Kidney (tissue), 14 donors: ENCODE results near the gene APBA1. TPM values are rescaled to one million over a fixed set of nuclear protein-coding genes. Genes with fewer than 3 reads are reported as not detected.

Experiments
- DNase-seq, 5 donors: peaks; one replicate each; pipeline ENCODE4 v3.0.0-alpha.2; 2013 to 2020
- FAIRE-seq: peaks from 2 replicates; lab custom pipeline; 2012; peaks lifted over from hg19 to GRCh38; lab: Jason Lieb, UNC
- H3K27ac ChIP-seq, 2 donors: one replicate each; pipeline ENCODE4 v1.7.0; 2013; ENCODE audit warnings: low read depth in 2 of 2, low read length in 2 of 2, inconsistent platforms in 1 of 2
- H3K27me3 ChIP-seq: one replicate; pipeline ENCODE4 v1.7.1; 2013; ENCODE audit warnings: low read length, inconsistent platforms; ENCODE audit not compliant: control insufficient read depth, insufficient read depth
- H3K36me3 ChIP-seq, 3 donors: one replicate each; pipeline versions ENCODE4 v1.7.0 to v1.7.1; 2013; ENCODE audit warnings: low read length in 3 of 3, control low read depth in 1 of 3, inconsistent platforms in 1 of 3; ENCODE audit not compliant: insufficient read depth in 3 of 3, control insufficient read depth in 2 of 3
- H3K4me1 ChIP-seq, 3 donors: one replicate each; pipeline versions ENCODE4 v1.7.0 to v1.7.1; 2013; ENCODE audit warnings: low read length in 3 of 3, inconsistent platforms in 1 of 3, low read depth in 1 of 3; ENCODE audit not compliant: control insufficient read depth in 2 of 3, insufficient read depth in 2 of 3
- H3K4me3 ChIP-seq, 3 donors: one replicate each; pipeline versions ENCODE4 v1.7.0 to v1.8.1; 2013; ENCODE audit warnings: low read length in 3 of 3, control low read depth in 1 of 3, inconsistent platforms in 1 of 3
- H3K9ac ChIP-seq, 3 donors: one replicate each; pipeline versions ENCODE4 v1.7.0 to v1.7.1; 2013; ENCODE audit warnings: low read length in 3 of 3, control low read depth in 1 of 3, inconsistent platforms in 1 of 3
- H3K9me3 ChIP-seq, 3 donors: one replicate each; pipeline versions ENCODE4 v1.7.0 to v1.7.1; 2013; ENCODE audit warnings: low read length in 3 of 3, control low read depth in 1 of 3, inconsistent platforms in 1 of 3; ENCODE audit not compliant: control insufficient read depth in 2 of 3, insufficient read depth in 1 of 3
- intact Hi-C: fragments of 100-400 bp; cut with DNase I; formaldehyde crosslinking; loops from one replicate; pipeline ENCODE4 v1.11.1; 2022
- polyA plus RNA-seq: library from polyadenylated mRNA; stranded (reverse); fragments of 350-450 nt; fragmentation: Illumina TruSeq; extraction: RNeasy Lipid Tissue Mini Kit (QIAGEN cat#74804); gene quantifications from one replicate; pipeline ENCODE4 v1.2.3, GENCODE V29; 2014; ENCODE audit warnings: low read depth, low replicate concordance; ENCODE audit not compliant: insufficient read depth
- total RNA-seq: library from RNA; stranded (reverse); fragmentation: NEBNext Ultra II Directional; extraction: Animal tissue kit (Norgen Biotek cat#: 25700); gene quantifications from one replicate; pipeline ENCODE4 v1.2.1, GENCODE V29; 2021
- TF ChIP-seq, protein P1 (sequence below): IDR thresholded peaks from 3 replicates; pipeline ENCODE4 v1.5.1; 2012; ENCODE audit warnings: mild to moderate bottlenecking, moderate library complexity, borderline replicate concordance; ENCODE audit not compliant: insufficient read depth; ENCODE audit errors: extremely low read depth
- donor health status: control.
- donor health status: control.
- donor health status: control.
- donor health status: control.
- donor health status: control.
- donor health status: DM: yes; HTN: yes; CAD: no.
- donor health status: Normal renal cell carcinoma (clear cell type).

The APBA1 gene
- total and polyA plus RNA-seq, 2 donors from 2014 or later = 1.3 to 5.1 TPM

DNA sequence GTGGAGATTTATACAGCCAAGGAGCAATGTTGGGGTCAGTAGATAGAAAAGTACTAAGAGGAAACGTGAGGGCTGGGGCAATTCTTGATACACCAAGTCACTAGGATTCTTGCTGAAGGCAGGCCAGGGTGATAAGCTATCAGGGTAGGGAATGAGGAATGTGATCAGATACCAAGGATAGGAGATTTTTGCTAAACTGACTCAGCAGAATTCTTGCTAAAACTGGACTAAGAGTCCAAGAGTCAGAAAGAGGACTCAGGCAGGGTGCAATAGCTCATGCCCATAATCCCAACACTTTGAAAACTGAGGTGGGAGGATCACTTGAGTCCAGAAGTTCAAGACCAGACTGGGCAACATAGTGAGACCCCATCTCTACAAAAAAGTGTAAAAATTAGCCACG lies 275.4 kb downstream of the APBA1 start:
- peaks cover 0 to 7% (median 7%) of the 10 kb centered on the region in 3 donors for H3K4me1 ChIP-seq
- no peaks in the 10 kb centered on the region for H3K27me3 ChIP-seq
- H3K4me3 ChIP-seq = no peak overlapping the region
- no peaks in the 10 kb centered on the region for H3K36me3 ChIP-seq
- no peak overlapping the region for H3K9ac ChIP-seq
- no peak overlapping the region for H3K27ac ChIP-seq
- no peaks in the 10 kb centered on the region for H3K9me3 ChIP-seq
- FAIRE-seq = no peak
- DNase-seq = no peak
- intact Hi-C loops = no loop called here
- TF ChIP-seq, protein P1, sequence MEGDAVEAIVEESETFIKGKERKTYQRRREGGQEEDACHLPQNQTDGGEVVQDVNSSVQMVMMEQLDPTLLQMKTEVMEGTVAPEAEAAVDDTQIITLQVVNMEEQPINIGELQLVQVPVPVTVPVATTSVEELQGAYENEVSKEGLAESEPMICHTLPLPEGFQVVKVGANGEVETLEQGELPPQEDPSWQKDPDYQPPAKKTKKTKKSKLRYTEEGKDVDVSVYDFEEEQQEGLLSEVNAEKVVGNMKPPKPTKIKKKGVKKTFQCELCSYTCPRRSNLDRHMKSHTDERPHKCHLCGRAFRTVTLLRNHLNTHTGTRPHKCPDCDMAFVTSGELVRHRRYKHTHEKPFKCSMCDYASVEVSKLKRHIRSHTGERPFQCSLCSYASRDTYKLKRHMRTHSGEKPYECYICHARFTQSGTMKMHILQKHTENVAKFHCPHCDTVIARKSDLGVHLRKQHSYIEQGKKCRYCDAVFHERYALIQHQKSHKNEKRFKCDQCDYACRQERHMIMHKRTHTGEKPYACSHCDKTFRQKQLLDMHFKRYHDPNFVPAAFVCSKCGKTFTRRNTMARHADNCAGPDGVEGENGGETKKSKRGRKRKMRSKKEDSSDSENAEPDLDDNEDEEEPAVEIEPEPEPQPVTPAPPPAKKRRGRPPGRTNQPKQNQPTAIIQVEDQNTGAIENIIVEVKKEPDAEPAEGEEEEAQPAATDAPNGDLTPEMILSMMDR = no peak

DNA sequence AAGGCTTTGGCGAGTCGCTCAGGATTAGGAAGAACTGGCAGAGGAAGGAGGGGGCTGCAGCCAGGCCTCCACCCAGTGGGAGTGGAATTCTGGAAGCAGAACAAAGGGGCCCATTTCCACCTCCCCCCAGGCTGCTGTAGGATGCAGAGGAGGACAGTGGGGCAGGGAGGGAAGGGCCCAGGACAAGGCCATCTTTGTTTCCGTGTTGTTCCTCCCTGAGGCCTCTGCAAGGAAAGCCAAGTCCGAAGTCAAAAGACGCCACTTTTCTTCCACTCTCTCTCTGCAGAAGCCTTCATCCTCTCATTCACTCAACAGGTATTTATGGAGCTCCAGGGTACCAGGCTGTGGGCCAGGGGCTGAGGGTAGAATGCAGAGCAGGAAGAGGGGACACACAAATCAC lies 276.5 kb downstream of the APBA1 start:
- FAIRE-seq = no peak
- Histone ChIP-seq H3K27ac (no peak overlapping the region), H3K4me1 (peaks cover 0 to 10% (median 7%) of the 10 kb centered on the region in 3 donors), H3K9me3 (no peaks in the 10 kb centered on the region), H3K27me3 (no peaks in the 10 kb centered on the region), H3K9ac (no peak overlapping the region), H3K36me3 (no peaks in the 10 kb centered on the region), H3K4me3 (no peak overlapping the region)
- no peak for DNase-seq
- intact Hi-C loops = no loop called here
- TF ChIP-seq, protein P1 = no peak

DNA sequence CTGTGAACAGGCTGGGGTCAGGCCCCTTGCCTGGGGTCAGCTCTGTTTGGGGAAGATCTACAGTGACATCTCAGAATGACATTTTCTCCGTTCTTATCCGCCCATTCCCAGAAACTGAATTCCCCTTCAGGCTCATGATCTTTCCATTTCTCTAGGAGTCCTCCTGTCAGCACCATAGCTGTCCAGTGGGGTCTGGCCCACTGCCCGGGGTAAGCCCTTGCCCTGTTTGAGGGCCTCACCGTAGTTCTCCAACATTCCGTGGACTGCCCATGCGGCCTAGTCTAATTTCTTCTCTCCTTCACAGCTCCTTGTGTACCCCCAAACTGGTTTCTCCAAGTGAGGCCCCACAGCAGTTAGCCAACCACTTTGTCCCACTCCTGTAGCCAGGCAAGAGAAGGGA lies 278.7 kb downstream of the APBA1 start:
- no peak for DNase-seq
- H3K27me3 ChIP-seq = no peaks in the 10 kb centered on the region
- no peaks in the 10 kb centered on the region for H3K36me3 ChIP-seq
- no peak overlapping the region for H3K27ac ChIP-seq
- H3K9me3 ChIP-seq = no peaks in the 10 kb centered on the region
- H3K9ac ChIP-seq = no peak overlapping the region
- TF ChIP-seq, protein P1 = no peak
- intact Hi-C loops = no loop called here
- FAIRE-seq = no peak
- H3K4me3 ChIP-seq = no peak overlapping the region
- H3K4me1 ChIP-seq = peaks cover 0 to 10% (median 7%) of the 10 kb centered on the region in 3 donors

DNA sequence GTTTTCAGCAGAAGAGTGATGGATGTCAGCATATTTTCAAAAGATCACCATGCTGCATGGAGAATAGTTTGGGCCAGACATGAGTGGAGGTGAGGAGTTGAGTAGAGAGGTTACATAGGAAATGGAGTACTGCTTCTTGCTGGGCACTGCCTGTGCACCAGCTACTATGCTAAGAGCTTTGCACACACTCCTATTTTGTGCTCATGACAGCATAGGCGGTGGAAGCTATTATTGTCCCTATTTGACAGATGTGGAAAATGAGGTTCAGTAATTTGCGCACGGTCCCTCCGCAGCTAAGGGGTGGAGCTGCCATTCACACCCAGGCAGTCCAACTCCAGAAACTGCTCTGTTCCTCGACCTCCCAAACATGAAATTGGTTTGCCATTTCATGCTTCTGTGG lies 279.3 kb downstream of the APBA1 start:
- intact Hi-C loops = no loop called here
- Histone ChIP-seq H3K4me1 (peaks cover 0 to 10% (median 7%) of the 10 kb centered on the region in 3 donors), H3K9me3 (no peaks in the 10 kb centered on the region), H3K27me3 (no peaks in the 10 kb centered on the region), H3K4me3 (no peak overlapping the region), H3K36me3 (no peaks in the 10 kb centered on the region), H3K9ac (no peak overlapping the region), H3K27ac (no peak overlapping the region)
- no peak for FAIRE-seq
- TF ChIP-seq, protein P1 = no peak
- DNase-seq = no peak
